AG09309 (cell line): ENCODE results near the gene CTTN.

Experiments
- DNase-seq: peaks from one replicate; pipeline ENCODE4 v3.0.0-alpha.2; 2010; ENCODE audit warnings: low read depth
- H3K4me3 ChIP-seq: 2 replicates; pipeline ENCODE4 v1.5.1; 2011; ENCODE audit warnings: mild to moderate bottlenecking, low read depth, low read length, moderate library complexity; ENCODE audit not compliant: control insufficient read depth
- TF ChIP-seq, protein P1 (sequence below): IDR thresholded peaks from 2 replicates; pipeline ENCODE4 v1.5.1; 2011; ENCODE audit warnings: mild to moderate bottlenecking, low read depth, low read length, inconsistent platforms; ENCODE audit not compliant: insufficient read depth, control insufficient read depth; ENCODE audit errors: missing control alignments

Gene CTTN

DNA sequence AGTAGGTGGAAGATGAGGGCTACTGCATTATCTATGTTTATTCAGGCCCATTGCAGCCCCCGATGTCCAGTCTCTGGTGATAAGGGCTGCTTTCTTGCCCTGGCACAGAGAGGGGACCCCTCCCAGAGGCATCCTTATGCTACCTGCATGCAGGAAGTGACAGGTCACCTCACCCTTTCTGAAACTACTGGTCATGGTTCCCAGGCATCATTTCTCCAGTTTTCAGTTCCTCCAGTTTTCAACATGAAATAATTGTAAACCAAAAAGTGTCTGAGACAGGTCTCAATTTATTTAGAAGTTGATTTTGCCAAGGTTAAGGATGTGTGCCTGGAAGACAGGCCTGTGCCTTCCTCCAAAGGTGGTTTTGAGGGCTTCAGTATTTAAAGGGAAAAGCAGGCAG, 57.0 kb downstream of the CTTN start:
- H3K4me3 ChIP-seq: no peak overlapping the region
- DNase-seq: no peak
- TF ChIP-seq, protein P1, sequence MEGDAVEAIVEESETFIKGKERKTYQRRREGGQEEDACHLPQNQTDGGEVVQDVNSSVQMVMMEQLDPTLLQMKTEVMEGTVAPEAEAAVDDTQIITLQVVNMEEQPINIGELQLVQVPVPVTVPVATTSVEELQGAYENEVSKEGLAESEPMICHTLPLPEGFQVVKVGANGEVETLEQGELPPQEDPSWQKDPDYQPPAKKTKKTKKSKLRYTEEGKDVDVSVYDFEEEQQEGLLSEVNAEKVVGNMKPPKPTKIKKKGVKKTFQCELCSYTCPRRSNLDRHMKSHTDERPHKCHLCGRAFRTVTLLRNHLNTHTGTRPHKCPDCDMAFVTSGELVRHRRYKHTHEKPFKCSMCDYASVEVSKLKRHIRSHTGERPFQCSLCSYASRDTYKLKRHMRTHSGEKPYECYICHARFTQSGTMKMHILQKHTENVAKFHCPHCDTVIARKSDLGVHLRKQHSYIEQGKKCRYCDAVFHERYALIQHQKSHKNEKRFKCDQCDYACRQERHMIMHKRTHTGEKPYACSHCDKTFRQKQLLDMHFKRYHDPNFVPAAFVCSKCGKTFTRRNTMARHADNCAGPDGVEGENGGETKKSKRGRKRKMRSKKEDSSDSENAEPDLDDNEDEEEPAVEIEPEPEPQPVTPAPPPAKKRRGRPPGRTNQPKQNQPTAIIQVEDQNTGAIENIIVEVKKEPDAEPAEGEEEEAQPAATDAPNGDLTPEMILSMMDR: no peak

DNA sequence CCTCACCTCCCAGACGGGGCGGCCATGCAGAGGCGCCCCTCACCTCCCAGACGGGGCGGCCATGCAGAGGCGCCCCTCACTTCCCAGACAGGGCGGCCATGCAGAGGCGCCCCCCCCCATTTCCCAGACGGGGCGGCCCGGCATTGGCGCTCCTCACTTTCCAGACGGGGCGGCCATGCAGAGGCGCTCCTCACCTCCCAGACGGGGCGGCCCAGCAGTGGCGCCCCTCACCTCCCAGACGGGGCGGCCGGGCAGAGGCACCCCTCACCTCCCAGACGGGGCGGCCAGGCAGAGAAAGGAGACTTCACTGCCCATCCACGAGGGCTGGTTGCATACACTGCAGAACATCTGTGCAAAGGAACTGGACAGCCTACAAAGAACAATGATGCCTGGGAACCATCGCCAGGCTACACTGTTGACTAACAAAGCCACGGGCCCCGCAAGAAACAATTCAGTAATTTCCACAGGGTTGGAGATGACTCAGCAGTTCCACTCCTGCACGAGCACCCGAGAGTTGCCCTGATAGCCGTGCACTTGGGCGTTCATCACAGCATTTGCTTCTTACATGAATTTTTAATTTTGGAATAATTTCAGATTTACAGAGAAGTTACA, 58.7 kb downstream of the CTTN start:
- DNase-seq: no peak
- TF ChIP-seq, protein P1: no peak
- no peak overlapping the region for H3K4me3 ChIP-seq

DNA sequence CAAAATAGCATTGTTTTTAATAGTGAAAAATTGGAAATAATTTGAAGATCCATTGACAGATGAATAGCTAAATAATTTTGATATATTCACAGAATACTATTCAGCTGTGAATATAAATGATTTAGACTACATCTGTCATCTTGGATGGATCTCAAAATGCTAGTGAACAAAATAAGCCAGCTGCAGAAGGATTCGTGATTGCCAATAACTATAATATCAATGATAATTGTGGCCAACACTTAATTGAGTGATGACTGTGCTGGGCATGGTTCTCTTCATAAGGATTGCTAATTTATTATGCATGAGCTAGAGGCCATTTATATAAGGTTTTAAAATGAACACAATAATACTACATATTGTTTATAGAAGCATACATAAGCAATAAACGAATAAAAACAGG, 60.4 kb downstream of the CTTN start:
- TF ChIP-seq, protein P1: no peak
- no peak for DNase-seq
- no peak overlapping the region for H3K4me3 ChIP-seq

DNA sequence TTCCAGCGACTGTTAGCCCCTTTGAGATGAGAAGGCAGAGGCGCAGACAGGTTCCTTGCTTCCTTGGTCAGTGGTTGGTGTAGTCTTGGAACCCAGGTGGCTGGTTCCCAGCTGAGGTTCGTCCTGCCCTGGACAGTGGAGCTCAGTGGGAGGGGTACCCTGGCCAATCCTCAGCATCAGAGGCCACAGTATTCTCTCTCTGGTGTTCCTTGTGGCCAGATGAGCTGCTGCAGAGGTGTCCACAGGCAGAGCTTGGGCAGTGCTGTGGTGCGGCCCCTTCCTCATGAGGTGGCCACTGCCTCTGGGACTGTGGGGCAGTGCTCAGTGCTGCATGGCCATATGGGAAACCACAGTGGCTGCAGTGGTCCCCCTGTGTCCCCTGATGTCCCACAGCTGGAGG, 61.8 kb downstream of the CTTN start:
- H3K4me3 ChIP-seq: no peak overlapping the region
- TF ChIP-seq, protein P1: no peak
- no peak for DNase-seq

DNA sequence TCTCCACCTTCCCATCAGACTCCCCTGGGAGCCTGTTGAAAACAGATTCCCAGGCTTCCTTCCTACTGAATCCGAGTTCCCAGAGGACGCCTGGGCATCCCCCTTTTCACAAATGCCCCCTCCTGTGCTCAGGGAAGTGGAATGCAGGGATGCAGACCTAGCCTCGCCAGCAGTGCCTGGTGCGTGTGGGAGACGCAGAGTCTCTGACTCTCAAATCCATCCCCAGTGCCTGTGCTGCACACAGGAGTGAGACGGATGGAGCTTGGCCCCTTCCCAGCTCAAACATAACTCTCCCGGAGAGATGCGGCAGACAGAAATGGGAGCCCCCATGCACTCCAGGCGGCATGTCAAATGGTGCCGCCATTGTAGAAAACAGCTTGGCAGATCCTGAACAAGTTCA, 62.6 kb downstream of the CTTN start:
- TF ChIP-seq, protein P1: no peak
- H3K4me3 ChIP-seq: no peak overlapping the region
- no peak for DNase-seq

DNA sequence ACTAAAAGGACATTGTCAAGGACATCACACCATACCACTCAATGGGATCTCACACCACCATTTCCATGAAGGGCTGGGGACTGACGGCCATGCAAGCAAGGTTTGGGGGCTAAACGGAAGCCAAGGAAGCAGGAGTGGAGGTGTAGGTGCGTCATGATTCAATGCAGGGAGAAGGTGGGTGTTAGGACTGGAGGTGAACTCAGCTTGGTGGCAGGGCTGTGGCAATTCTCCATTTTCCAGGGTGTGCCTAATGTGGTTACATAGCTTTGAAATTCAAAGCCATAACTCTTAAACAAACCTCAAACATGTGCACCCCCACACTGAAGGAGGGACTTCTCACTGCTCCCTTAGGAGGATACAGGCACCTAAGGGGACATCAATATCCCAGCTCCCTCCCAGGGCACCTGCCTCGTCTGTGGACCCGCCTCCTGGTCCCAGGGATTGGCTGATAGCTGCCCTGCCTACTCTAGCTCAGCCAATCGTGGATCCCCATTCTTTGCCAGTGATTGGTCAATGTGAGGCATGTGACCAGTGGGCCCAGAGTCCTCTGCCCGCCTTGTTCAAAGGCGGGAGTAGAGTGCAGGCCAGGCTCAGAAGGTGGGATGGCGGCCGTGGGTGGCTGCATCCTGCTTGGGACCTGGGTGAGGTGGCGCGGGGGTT, 64.6 kb downstream of the CTTN start:
- no peak overlapping the region for H3K4me3 ChIP-seq
- DNase-seq: no peak
- TF ChIP-seq, protein P1: no peak
